Lung (tissue), 12 donors: ENCODE results near the gene CDC25B. TPM values are rescaled to one million over a fixed set of nuclear protein-coding genes. Genes with fewer than 3 reads are reported as not detected.

ENCODE experiments used
- ATAC-seq: fragments of 200-7000 bp; cut with Tn5 transposase; one replicate; pipeline ENCODE4 v1.9.1; 2020; ENCODE audit warnings: moderate number of reproducible peaks; ENCODE audit not compliant: insufficient read depth, low FRiP score
- DNase-seq, 3 donors: peaks; one replicate each; pipeline ENCODE4 v3.0.0-alpha.2; 2013 to 2017
- H3K27ac ChIP-seq, 2 donors: one replicate each; pipeline ENCODE4 v1.5.1; 2013; ENCODE audit warnings: mild to moderate bottlenecking in 2 of 2, moderate library complexity in 2 of 2, control low read depth in 1 of 2, inconsistent platforms in 1 of 2, low read depth in 1 of 2, low read length in 1 of 2
- H3K27me3 ChIP-seq, 3 donors: one replicate each; pipeline ENCODE4 v1.5.1; 2013; ENCODE audit warnings: low read length in 2 of 3; ENCODE audit not compliant: control insufficient read depth in 3 of 3, insufficient read depth in 3 of 3
- H3K36me3 ChIP-seq, 4 donors: one replicate each; pipeline ENCODE4 v1.5.1; 2013; ENCODE audit warnings: low read length in 4 of 4, mild to moderate bottlenecking in 1 of 4, moderate library complexity in 1 of 4; ENCODE audit not compliant: control insufficient read depth in 4 of 4, insufficient read depth in 4 of 4
- H3K4me1 ChIP-seq, 5 donors: one replicate each; pipeline ENCODE4 v1.5.1; 2013; ENCODE audit warnings: low read length in 5 of 5, mild to moderate bottlenecking in 2 of 5, moderate library complexity in 1 of 5; ENCODE audit not compliant: control insufficient read depth in 5 of 5, insufficient read depth in 5 of 5
- H3K4me3 ChIP-seq: one replicate; pipeline ENCODE4 v1.5.1; 2013; ENCODE audit warnings: mild to moderate bottlenecking, control low read depth, moderate library complexity
- H3K9ac ChIP-seq, 2 donors: one replicate each; pipeline ENCODE4 v1.5.1; 2013; ENCODE audit warnings: low read length in 2 of 2, control low read depth in 1 of 2; ENCODE audit not compliant: insufficient read depth in 1 of 2
- H3K9me3 ChIP-seq, 4 donors: one replicate each; pipeline ENCODE4 v1.5.1; 2013; ENCODE audit warnings: low read length in 3 of 4, mild to moderate bottlenecking in 1 of 4, moderate library complexity in 1 of 4; ENCODE audit not compliant: control insufficient read depth in 4 of 4, insufficient read depth in 3 of 4
- WGBS, 2 donors: extraction: QIAGEN DNeasy Blood & Tissue Kit; methylation state at CpG; one replicate each; pipeline ENCODE4 v1.1.7; 2013; 5-methylcytosine and 5-hydroxymethylcytosine counted together
- polyA plus RNA-seq, 2 donors: library from polyadenylated mRNA; stranded (reverse); fragments of 200-250 nt; gene quantifications; one replicate each; pipeline ENCODE4 v1.2.1, GENCODE V29; 2013
- total RNA-seq, 2 donors: library from RNA; depleted of rRNA in 1 of 2; stranded (reverse); fragments of >200 nt in 1 of 2; gene quantifications; one replicate each; pipeline ENCODE4 v1.2.1, GENCODE V29; 2014 to 2021
- TF ChIP-seq, protein P1 (sequence below): IDR thresholded peaks from 2 replicates; pipeline ENCODE4 v1.5.1; 2012; ENCODE audit warnings: mild to moderate bottlenecking; ENCODE audit errors: control extremely low read depth, extremely low read depth
- donor health status: control.
- donor health status: control.
- donor health status: Bipolar disorder and iron deficiency.
- donor health status: healthy.
- donor health status: DM: yes; HTN: yes; CAD: no.

CDC25B gene
- total and polyA plus RNA-seq, 4 donors, result 47.9 to 88.5 (median 67.1) TPM

DNA sequence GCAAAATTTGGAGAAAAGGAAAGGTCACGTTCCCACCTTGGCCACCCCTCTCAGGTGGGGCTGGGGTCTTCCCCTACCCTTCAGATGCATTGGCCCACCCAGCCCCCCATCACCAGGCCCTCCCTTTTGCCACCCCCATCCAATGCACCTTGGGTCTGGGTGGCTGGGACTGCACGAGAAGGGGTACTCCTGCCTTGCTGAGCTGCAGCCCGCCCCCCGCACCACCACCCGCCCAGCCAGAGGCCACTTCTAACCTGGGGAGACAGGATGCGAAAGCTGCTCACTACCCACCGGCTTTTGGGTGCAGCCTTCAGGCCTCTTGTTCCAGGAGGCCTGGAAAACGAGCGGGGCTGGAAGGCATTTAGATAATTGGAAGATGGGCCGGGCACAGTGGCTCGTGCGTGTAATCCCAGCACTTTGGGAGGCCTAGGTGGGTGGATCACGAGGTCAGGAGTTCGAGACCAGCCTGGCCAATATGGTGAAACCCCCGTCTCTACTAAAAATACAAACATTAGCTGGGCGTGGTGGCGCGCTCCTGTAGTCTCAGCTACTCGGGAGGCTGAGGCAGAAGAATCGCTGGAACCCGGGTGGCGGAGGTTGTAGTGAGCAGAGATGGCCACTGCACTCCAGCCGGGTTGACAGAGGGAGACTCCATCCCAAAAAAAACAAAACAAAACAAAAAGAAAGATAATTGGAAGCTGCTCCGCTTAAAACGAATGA is 1.2 kb upstream of the CDC25B start:
- peaks cover 0 to 40% (median 13%) of the 10 kb centered on the region in 5 donors for H3K4me1 ChIP-seq
- DNase-seq, result no peak
- no peaks in the 10 kb centered on the region for H3K9me3 ChIP-seq
- peak overlapping the region; percentile 39 to 98 for H3K27ac ChIP-seq
- H3K36me3 ChIP-seq, result peaks cover 0 to 11% (median under 1%) of the 10 kb centered on the region in 4 donors
- H3K27me3 ChIP-seq, result no peaks in the 10 kb centered on the region
- no peak for ATAC-seq
- H3K4me3 ChIP-seq, result no peak overlapping the region
- H3K9ac ChIP-seq, result peak overlapping the region in 1 of 2 donors; percentile 92
- TF ChIP-seq, protein P1, sequence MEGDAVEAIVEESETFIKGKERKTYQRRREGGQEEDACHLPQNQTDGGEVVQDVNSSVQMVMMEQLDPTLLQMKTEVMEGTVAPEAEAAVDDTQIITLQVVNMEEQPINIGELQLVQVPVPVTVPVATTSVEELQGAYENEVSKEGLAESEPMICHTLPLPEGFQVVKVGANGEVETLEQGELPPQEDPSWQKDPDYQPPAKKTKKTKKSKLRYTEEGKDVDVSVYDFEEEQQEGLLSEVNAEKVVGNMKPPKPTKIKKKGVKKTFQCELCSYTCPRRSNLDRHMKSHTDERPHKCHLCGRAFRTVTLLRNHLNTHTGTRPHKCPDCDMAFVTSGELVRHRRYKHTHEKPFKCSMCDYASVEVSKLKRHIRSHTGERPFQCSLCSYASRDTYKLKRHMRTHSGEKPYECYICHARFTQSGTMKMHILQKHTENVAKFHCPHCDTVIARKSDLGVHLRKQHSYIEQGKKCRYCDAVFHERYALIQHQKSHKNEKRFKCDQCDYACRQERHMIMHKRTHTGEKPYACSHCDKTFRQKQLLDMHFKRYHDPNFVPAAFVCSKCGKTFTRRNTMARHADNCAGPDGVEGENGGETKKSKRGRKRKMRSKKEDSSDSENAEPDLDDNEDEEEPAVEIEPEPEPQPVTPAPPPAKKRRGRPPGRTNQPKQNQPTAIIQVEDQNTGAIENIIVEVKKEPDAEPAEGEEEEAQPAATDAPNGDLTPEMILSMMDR, result no peak
- WGBS, 2 donors, result 86 to 92% methylated on average over 25 of the region's 25 CpGs

DNA sequence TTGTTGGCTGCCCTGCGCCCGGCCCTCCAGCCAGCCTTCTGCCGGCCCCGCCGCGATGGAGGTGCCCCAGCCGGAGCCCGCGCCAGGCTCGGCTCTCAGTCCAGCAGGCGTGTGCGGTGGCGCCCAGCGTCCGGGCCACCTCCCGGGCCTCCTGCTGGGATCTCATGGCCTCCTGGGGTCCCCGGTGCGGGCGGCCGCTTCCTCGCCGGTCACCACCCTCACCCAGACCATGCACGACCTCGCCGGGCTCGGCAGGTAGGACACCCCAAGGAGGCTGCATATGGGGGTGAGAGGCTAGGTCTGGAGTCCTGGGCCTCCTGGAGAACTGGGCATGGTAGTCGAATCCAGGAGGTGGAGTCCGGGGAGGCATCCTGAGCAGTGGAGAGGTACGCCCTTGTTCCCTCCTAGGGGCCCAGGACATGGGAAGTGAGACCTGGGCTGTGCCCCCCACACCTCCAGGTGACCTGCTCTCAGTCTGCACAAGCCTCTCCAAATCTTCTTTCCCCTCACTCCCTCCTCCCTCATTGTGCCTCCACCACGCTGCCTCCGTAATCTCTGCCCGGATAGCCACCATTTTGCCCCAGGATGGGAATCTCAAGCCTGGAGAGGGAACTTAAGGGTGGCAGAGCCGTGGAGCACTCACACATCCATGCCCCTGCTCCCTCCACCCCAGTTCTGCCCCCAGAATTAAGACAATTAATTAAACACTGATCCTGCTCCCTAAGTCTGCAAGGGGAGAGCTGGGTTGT is 541 bp downstream of the CDC25B start:
- WGBS, 2 donors, result 11 to 19% methylated on average over 28 to 33 of the region's 33 CpGs
- no peak for DNase-seq

DNA sequence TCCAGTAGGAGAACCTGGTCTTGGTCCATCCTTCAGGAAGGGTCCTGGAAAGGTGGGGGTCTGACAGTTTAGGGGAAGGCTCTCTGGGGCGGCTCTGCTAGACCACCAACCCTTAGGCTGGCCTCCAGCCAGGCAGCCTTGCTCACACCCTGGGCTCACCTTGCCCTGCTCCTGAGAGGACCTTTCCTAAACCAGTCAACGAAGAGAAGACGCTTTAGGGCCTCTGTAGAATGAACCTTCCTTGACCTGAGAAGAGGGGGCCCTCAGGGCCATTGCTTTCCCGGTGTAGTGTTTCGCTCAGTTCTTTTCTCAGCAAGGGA is 1.1 kb downstream of the CDC25B start:
- H3K27ac ChIP-seq, result peak overlapping the region in 1 of 2 donors; percentile 78
- peaks cover 0 to 40% (median 14%) of the 10 kb centered on the region in 5 donors for H3K4me1 ChIP-seq
- ATAC-seq (no peak), DNase-seq (no peak)
- peak overlapping the region; percentile 87 for H3K4me3 ChIP-seq
- no peaks in the 10 kb centered on the region for H3K27me3 ChIP-seq
- peaks cover 0 to 34% (median 13%) of the 10 kb centered on the region in 4 donors for H3K36me3 ChIP-seq
- TF ChIP-seq, protein P1, result no peak
- 63 to 91% methylated on average over 5 of the region's 5 CpGs for WGBS, 2 donors
- peak overlapping the region in 1 of 2 donors; percentile 2 for H3K9ac ChIP-seq
- no peaks in the 10 kb centered on the region for H3K9me3 ChIP-seq

More for the DNA sequence above, 541 bp downstream of the CDC25B start:
- Histone ChIP-seq H3K4me1 (peaks cover 0 to 40% (median 14%) of the 10 kb centered on the region in 5 donors), H3K4me3 (peak overlapping the region; percentile 87), H3K36me3 (peaks cover 0 to 29% (median 11%) of the 10 kb centered on the region in 4 donors), H3K9me3 (no peaks in the 10 kb centered on the region), H3K27ac (peak overlapping the region in 1 of 2 donors; percentile 78), H3K27me3 (no peaks in the 10 kb centered on the region), H3K9ac (no peak overlapping the region)
- TF ChIP-seq, protein P1, result no peak
- ATAC-seq, result no peak
